Brain microvascular endothelial cell (primary cell): ENCODE measurements around the gene CLEC16A.

Source experiments
- DNase-seq: peaks from one replicate; pipeline ENCODE4 v3.0.0-alpha.2; 2020
- H3K27ac ChIP-seq: fragments of 250-450 bp; sonication (Bioruptor Pico); 2 replicates; pipeline ENCODE4 v1.5.1; 2020; ENCODE audit warnings: mild to moderate bottlenecking, moderate library complexity
- H3K27me3 ChIP-seq: fragments of 250-450 bp; sonication (Bioruptor Pico); replicated peaks from 2 replicates; pipeline ENCODE4 v1.5.1; 2020; ENCODE audit warnings: mild to moderate bottlenecking
- H3K36me3 ChIP-seq: fragments of 250-450 bp; sonication (Bioruptor Pico); replicated peaks from 2 replicates; pipeline ENCODE4 v1.5.1; 2020; ENCODE audit warnings: mild to moderate bottlenecking
- H3K4me3 ChIP-seq: 2 replicates; pipeline ENCODE4 v1.5.1; 2011; ENCODE audit warnings: low read depth, mild to moderate bottlenecking, control low read depth, low read length, moderate library complexity
- CTCF ChIP-seq: IDR thresholded peaks from 2 replicates; pipeline ENCODE4 v1.5.1; 2011; ENCODE audit warnings: low read depth, mild to moderate bottlenecking, moderate library complexity, low read length, control low read depth, inconsistent platforms; ENCODE audit errors: missing control alignments
- in situ Hi-C: cut with HindIII; loops from 2 replicates; pipeline ENCODE4 v1.10.0; 2017; ENCODE audit warnings: low sequenced_read_pairs, low pct_ligation_motif_present

Gene CLEC16A

GRCh38 chr16:11170696-11171447 is 226.5 kb downstream of the CLEC16A start:
- H3K4me3 ChIP-seq: no peak overlapping the region
- in situ Hi-C loops: no loop called here
- H3K27ac ChIP-seq: no peak overlapping the region
- DNase-seq: no peak
- H3K27me3 ChIP-seq: no peaks in the 10 kb centered on the region
- no peak for TF ChIP-seq CTCF
- H3K36me3 ChIP-seq: peaks cover 4% of the 10 kb centered on the region

GRCh38 chr16:11171448-11171709 is 227.0 kb downstream of the CLEC16A start:
- no peak overlapping the region for H3K4me3 ChIP-seq
- DNase-seq: no peak
- no peak overlapping the region for H3K27ac ChIP-seq
- in situ Hi-C loops: no loop called here
- H3K36me3 ChIP-seq: peaks cover 4% of the 10 kb centered on the region
- TF ChIP-seq CTCF: no peak
- no peaks in the 10 kb centered on the region for H3K27me3 ChIP-seq

- H3K36me3 ChIP-seq: peaks cover 4% of the 10 kb centered on the region
- no peak for DNase-seq
- H3K27me3 ChIP-seq: no peaks in the 10 kb centered on the region
- TF ChIP-seq CTCF: no peak
- H3K4me3 ChIP-seq: no peak overlapping the region
- H3K27ac ChIP-seq: no peak overlapping the region
- in situ Hi-C loops: no loop called here
Observed at GRCh38 chr16:11171757-11172299, 227.5 kb downstream of the CLEC16A start.

GRCh38 chr16:11173426-11173825 is 229.1 kb downstream of the CLEC16A start:
- Histone ChIP-seq H3K4me3 (no peak overlapping the region), H3K27me3 (no peaks in the 10 kb centered on the region), H3K36me3 (no peaks in the 10 kb centered on the region), H3K27ac (no peak overlapping the region)
- no peak for TF ChIP-seq CTCF
- DNase-seq: no peak
- in situ Hi-C loops: no loop called here

- Histone ChIP-seq H3K27me3 (no peaks in the 10 kb centered on the region), H3K27ac (no peak overlapping the region), H3K4me3 (no peak overlapping the region), H3K36me3 (no peaks in the 10 kb centered on the region)
- in situ Hi-C loops: no loop called here
- DNase-seq: no peak
- TF ChIP-seq CTCF: no peak
Observed at GRCh38 chr16:11174141-11174540, 229.8 kb downstream of the CLEC16A start.
